Activated CD8-positive, alpha-beta memory T cell treated with anti-CD3 and anti-CD28 coated beads, Interleukin-2, amount 50 U/mL, for 4 hours (primary cell): Measurements from ENCODE around the gene C11orf24.
"Not testable (repeated sequence)": the region's sequence is repeated elsewhere in the genome, so short reads cannot be mapped to it uniquely, and the experiment has no call there.

Experiments
- DNase-seq: peaks from one replicate; pipeline ENCODE4 v3.0.0-alpha.2; 2020

The C11orf24 gene

DNA sequence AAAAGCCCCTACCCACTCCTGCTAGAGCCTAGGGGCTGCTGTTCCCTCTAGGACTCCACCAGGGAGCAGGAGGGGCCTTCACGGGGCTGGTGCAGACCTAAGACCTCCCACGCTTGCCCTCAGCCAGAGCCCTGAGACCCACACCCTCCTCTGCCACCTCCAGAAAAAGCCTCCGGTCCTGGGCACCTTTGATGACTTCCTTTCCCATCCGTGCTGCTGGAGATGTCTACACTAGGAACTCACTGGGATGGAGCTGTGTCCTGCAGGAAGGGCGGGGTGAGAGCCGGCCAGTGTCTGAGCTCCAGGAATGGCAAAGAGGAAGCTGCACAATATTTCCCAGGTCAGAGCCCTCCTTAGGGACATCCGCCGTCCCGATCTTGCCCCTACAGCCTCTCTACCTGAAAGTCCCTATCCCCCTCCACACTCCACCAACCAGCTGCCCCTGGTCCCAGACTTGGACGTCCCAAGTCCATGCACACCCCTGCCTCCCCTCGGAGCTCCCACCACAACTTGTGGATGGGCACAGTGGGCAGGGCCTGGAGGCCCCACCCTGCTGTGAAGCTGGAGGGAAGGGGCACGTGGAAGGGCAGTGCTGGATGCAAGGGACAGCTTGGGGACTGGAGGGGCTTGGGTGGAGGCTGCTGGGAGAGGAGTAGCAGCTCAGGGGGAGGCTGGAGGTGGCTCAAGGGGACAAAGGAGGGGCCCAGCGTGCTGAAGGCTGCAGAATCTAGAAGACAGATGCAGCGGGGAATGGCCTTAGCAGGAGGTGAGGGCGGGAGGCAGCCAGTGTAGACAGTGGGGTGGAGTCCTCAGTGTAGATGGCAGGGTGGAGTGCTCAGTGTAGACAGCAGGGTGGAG, 27.1 kb upstream of the C11orf24 start:
- DNase-seq: no peak

DNA sequence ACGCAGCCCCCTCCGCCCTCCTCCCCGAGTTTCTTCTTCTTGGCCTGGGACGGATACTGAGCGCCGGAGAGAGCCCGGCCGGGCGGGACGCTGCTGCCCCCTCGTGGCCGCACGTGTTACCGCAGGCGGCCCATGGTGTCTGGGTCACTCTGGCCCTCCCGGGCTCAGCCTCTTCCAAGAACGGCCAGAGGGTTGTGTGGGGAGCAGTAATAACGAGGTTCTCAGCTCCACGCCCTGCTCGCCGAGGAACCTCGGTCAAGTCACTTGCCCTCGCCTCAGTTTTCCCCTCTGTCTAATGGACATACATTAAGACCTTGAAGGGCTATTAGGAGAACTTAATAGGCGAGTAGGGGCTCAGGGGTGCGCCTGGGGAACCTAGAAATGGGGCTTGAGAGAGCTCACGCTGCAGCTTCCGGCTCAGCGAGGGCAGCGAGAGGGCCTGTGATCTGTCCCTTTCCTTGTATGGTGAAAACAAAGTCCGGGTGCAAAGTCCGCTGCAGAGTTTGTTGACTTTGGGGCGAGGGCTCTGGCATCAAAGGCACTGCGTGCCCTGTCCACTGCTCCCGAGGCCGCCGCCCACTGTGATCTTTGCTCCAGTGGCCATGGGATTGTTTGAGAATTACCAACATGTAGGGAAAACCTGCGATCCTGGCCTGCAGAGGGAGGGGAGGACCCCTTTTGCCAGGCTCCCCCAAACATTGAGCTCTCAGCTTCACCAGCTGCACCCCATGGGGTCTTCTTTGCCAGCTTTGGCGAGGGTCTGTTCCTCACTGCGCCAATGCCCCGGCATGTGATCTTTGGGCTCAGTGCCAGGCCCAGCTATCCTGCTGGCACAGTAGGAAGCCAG, 26.3 kb upstream of the C11orf24 start:
- DNase-seq: peak; percentile 76

DNA sequence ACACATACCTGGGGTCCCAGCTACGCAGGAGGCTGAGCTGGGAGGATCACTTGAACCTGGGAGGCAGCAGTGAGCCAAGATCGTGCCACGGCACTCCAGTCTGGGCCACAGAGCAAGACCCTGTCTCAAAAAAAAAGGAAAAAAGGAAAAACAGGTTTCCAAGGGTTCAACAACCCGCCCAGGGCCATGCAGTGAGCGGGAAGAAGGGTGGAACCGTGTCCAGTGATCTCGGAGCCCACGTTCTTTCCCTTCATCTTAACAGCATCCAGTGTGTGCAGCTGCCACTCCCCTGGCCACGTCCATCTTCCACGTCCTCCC, 25.7 kb upstream of the C11orf24 start:
- no peak for DNase-seq

DNA sequence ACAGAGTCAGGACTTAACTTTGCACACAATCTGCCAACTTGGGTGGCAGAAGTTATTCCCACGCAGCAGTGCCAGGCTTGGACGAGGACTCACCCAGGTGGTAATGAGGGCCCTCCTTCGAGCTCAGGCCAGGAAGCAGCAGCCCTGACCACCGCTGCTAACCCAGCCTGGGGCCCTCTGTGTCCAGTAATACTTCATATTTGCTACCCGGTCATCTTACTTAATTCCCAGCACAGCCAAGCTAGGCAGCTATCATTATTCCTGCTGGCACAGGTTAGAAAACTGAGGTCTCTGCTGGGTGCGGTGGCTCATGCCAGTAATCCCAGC, 25.2 kb upstream of the C11orf24 start:
- DNase-seq: no peak

DNA sequence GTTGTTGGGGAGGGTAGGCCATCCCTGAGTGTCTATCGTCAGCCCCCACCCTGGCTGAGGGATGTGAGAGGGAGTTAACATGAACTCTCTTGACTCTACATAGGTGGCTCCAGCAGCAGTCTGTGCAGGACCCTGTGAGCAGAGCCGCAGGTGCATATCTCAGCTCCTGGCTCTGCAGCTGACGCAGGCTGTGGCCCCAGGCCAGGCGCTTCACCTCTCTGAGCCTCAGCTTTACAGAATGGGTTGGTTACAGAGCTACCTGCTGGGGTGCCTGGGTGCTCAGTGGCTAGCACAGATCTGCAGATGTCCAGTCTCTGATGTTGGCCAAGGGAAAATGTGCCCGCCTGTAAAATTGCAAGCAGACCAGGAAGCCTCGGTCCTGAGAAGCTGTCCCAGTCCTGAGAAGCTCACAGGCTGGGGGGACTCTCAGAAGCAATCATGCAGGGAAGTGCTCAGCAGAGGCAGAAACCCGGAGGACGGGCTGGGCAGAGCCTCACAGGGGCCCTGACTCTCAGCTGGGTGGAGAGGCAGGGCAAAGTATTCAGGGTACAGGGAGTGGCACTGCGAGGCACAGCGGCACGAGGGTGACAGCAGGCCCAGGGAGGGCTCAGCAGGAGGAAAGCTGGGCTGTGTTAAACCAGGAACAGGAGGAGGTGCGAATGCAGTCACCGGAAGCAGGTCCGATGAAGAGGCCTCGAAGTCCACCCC, 24.7 kb upstream of the C11orf24 start:
- DNase-seq: no peak

DNA sequence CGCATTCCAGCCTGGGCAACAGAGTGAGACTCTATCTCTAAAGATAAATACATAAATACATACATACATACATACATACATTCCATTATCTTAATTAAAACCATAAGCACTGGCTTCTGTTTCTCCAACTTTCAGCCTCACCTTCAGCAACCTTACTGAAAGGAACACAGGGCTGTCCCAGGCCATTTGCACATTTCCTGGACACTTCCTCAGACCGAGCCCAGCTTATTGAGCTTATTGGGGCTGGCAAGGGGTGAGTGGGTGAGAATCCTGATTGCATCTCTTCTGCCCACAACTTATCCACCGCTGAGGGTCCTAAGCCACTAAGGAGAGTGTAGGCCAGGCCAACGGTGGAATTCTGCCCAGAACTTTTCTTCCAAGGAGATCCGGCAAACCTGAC, 24.2 kb upstream of the C11orf24 start:
- no peak for DNase-seq

DNA sequence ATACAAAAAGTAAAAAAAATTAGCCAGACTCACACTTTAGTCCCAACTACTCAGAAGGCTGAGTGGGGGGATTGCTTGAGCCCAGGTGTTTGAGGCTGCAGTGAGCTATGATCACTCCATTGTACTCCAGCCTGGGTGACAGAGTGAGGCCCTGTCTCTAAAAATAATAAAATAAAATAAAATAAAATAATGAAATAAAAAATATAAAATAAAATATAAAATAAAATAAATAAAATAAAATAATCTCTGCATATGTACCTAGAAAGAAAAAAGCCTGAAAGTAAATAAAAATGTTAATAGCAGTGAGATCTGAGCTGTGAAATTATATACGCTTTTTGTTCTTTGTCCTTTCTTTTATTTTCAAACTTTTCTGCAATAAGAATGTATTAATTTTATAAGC, 23.5 kb upstream of the C11orf24 start:
- DNase-seq: no peak

DNA sequence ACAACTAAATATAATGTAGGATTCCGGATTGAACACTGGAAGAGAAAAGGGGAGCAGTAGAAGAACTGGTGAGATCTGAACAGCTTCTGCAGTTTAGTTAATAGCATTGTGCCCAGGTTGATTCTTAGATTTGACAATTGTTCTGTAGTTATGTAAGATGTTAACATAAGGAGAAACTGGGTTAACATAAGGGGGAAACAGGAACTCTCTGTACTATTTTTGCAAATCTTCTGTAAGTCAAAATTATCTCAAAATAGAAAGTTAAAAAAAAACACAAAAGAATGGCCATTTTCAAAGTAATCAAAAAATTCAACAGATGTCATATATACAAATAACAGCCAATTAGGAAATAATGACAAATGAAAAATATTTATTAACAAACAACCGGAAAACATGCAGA, 21.9 kb upstream of the C11orf24 start:
- DNase-seq: no peak

DNA sequence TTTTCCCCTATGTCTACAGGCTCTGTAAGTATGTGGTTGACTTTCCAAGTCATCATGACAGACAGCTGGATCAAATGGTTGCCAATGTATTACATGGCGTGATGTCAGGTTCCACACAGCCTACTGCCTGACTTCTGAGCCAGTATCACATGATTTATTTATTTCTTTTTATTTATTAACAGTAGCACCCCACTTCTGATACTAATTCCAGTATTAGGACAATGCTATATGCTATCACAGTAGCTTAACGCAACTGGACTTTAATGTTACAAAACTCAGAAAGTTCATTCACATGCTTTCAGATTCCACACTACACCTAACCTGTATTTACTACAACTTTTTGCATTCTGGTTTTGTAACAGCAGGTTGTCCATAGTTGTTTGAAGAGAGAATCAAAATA, 17.7 kb upstream of the C11orf24 start:
- no peak for DNase-seq

DNA sequence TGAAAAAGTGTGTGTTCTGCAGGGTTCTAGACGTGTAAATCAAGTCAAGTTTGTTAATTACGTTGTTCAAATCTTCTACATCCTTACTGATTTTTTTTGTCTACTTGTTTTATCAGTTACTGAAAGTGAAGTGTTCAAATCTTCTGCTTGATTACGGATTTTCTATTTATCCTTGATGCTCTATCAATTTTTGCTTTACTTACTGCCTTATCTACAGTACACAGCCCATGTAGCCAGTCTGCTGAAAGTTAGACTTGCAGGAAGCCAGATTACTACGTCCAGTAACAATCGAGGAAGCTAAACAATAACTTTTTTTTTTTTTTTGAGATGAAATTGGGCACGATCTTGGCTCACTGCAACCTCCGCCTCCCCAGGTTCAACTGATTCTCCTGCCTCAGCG, 15.6 kb upstream of the C11orf24 start:
- no peak for DNase-seq

DNA sequence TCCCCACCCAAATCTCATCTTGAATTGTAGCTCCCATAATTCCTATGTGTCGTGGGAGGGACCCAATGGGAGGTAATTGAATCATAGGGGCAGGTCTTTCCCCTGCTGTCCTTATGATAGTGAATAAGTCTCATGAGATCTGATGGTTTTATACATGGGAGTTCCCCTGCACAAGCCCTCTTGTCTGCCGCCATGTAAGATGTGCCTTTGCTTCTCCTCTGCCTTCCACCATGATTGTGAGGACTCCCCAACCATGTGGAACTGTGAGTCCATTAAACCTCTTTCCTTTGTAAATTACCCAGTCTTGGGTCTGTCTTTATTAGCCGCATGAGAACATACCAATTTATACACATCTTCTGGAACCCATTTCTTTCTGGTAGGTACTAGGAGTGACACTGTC, 12.8 kb upstream of the C11orf24 start:
- not testable (repeated sequence) for DNase-seq

DNA sequence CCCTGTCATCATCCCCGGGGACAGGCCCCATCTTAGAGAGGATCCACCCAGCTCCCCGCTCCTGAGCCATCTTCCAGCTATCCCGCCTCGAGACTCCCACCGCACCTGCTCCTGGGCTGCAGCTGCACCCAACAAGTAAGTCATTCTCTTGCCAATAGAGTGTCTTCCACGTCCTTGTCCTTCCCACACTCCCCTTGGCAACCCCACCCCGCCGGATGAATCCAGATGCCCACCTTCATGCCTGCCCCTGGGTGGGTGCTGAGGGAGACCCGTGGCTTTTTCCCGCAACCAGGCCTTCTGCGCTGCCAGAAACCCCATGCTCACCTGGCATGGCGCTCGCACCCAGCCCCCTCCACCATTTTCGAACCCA, 11.1 kb upstream of the C11orf24 start:
- no peak for DNase-seq

DNA sequence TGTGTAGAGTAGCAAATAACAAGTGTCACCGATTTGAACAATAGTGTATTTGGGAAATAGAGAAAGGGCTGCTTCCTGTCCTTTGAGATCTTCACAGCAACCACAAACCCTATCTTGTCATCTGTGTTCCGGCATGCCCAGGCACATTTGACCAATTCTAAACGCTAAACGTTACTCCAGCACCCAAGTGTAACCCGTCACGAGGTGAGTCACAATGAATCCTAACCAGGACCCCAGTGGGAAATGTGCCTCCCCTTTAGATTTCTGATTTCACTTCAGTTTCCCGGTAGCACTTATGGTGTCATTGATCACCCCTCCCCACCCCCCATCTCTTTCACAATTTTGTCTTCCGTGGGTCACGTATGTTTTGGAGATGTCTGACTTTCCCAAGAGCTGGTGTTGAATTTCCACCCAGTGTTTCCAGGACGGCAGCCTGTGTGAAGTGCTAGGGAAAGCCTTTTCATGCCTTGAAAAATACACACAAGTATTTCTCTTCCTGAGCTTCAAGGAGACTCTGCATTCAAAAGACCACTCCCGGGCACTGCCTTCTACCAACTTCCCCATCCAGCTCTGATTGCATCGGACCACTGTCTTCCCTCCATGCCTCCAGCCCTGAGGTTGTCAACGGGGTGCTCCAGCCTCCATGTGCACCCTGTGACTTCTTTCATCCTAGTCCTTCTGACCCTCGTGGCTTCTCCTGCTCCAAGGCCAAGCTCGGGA, 10.5 kb upstream of the C11orf24 start:
- DNase-seq: no peak

DNA sequence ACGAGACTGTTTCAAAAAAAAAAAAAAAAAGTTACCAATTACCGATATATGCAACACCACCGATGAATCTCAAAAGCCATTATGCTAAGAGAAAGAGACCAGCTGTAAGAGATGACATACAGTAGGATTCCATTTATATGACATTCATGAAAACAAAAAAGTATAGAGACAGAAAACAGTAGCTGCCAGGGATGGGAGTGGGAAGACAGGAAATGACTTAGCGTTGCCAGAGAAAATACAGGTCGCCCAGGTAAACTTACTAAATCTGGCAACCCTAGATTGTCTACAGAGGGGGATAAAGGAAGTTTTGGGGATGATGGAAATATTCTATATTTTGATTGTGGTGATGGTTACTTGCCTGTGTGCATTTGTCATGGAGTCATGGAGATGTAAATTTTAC, 7.9 kb upstream of the C11orf24 start:
- DNase-seq: no peak

DNA sequence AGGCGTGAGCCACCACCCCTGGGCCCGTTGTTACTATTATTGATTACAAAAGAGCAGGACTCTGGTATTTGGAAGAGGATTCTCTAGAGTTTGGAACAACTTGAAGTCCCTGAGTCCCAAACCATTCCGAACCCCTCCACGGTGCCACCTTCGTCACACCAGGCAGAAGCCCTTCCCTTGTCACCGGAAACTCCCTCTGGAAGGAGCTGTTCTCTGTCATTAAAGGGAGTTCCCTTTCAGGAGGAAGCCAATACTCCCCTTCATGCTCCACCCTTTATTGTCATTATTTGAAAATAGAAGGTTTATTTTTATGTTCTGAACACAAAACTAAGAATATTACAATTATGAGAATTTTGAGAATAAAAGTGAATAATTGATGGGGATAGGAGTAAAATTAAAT, 5.1 kb upstream of the C11orf24 start:
- no peak for DNase-seq

DNA sequence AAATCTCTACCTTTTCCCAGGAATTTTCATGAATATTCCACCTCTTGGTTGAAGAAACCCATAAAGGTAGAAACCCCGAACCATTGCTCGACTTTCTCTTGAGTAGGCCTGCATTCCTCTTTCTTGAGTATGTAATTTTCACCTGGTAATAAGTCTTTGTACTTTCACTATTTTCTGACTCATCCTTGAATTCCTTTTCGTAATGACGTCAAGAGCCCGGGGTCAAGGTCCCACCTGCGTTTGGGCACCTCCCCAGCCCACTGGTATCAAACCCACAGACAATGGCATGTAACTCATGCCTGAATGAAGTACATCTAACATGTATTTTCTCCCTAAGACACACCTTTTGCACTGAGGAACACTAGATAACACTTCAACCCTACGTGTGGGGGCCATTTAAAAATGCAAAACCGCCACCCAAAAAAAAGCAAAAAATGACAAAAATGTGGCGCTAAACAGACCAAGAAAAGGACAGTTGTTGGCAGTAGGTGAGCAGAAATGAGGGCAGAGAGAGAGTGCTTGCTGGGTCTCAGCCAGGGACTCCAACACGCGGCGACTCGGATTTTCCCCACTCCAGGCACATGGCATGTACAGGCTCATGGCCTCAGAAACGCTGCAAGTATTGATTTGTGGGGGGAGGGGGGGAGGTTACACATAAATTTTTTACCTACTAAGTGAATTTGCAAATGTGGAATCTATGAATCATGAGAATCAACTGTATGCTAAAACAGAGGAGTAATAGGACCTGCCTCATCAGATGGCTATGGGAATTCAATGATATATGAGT, 4.1 kb upstream of the C11orf24 start:
- DNase-seq: no peak

DNA sequence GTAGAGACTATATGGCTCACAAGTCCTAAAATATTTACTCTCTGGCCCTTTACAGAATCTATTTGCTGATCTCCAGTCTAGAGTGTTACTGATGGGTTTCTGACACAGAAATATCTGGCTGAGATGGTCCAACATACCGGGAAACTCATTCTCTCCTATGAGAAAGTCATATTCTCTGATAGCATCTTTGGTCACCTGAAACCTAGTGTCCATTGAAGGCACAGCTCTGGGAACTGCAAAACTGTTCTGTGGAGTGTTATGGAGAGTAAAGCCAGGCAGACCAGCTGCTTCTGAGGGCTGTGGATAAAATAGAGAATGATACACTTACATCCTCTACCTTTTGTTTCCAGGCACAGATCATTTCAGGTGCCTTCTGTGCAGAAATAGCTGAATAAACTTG, 2.5 kb upstream of the C11orf24 start:
- DNase-seq: no peak

DNA sequence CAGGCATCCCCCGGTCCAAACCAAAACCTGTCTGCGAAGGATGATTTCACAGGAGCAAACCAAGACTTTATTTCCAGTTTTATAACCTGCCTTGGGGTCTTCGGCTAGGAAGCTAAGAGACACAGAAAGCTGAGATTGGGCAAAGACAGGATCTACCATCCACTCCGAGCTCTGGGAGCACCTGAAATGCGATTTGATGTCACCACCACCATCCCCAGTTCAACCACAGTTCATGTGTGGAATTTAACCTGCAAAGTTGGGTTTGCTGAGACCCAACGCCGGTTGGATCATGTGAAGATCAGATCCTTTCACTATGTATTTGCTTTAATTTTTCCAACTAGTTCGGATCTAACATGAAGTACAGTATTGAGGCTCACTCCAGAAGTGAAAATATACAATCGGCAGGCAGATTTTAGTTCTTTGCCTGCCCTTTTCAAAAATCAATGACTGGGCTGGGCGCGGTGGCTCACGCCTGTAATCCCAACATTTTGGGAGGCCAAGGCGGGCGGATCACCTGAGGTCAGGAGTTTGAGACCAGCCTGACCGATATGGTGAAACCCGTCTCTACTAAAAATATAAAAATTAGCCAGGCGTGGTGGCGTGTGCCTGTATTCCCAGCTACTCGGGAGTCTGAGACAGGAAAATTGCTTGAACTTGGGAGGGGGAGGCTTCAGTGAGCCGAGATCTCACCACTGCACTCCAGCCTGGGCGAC, 1.4 kb upstream of the C11orf24 start:
- no peak for DNase-seq

DNA sequence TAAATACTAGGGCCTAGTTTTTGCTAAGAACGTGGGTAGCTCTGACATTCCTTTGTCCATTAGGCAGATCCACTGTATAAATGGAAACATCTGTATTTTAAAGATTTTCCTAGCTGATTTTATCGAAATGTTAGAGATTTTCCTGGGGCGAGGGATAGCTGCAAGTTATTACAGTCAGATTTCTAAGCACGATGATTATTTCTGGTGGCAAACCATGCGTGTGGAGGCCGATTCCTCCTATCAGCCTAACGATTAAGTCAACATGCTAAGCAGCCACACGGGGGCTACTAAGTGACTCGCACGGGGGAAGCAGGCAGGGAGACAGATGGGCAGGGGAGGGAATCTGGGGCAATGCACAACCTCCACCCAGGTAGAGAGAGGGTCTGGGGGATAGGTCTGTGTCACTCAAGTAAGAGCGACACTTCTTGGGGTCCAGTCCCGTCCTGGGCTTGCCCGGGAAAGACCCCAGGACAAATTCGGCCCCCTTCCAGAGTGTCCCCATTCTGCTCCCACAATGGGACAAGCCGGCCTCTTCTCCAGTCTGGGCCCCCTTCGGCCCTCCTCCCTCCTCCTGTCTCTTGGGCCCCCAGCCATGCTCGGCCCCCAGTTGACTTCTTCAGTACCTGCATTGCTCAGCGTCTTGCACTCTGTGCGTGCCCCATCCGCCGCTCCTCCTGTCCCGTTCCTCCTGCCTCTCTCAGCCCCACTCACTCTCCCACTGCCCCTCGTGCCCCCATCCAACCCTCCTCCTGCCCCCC, 571 bp downstream of the C11orf24 start:
- DNase-seq: peak; percentile 59

DNA sequence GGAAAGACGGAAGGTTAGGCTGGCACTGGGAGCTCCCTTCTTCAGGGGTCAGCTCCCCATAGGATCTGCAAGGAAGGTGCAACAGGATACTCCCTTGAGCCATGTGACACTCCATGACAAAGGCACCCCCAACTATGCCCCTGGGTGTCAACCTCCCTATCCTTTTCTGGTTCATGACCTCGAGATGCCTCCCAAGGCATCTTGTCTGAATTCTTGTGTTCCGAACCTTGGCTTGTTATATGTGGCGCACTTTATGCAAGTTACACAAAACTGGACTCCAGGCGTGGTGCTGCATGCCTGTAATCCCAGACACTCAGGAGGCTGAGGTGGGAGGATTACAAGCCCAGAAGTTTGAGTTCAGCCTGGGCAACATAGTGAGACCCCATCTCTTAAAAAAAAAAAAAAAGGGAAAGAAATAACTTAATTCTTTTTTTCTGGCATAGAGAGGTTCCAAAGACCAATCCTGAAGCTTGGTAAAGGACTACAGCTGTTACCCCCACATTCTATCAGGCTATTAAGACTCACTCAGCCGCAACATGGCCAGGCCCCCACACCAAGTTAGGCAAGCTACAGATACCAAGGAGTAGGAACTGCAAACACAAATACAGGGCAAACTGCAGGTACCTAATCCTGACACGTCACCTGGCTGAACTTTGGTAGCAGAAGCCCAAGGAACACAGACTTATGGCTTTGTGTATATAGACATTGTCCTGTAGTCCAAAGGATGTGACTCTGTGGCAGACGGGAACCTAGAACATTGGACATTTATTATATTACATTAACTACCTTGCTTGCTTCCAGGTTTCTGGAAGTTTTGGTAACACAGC, 1.4 kb downstream of the C11orf24 start:
- DNase-seq: no peak
